ENCODE data around the gene MN1. TPM values are rescaled to one million over a fixed set of nuclear protein-coding genes. Genes with fewer than 3 reads are reported as not detected.

MN1 gene
- total and polyA plus RNA-seq, 2 of the 8 experiments (the other 6 are each of a cell fraction or from before 2014, with no cell fraction given), result 3.1 to 4.9 TPM

DNA sequence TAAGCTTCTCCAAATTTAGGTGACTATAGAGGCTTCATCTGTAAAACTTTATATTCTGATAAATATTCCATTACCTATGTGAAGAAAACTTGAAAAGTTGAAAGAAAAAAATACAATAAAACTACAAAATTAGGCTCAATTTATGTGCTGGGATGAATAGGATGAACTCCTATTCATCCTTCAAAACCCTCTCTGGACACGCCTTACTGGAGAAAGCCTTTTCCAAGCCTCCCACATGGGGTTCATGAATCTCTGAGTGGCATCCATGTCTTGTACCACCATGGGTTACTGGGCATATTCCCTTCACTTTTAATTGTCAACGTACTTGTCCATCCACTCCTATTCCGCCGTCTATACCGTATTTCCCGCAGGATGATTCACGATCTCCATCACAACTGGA lies 55.7 kb downstream of the MN1 start:
- Histone ChIP-seq H3K4me1 (replicated peaks in 1 of 4; ENCODE audit: control insufficient read depth in 3 of 4, insufficient read depth in 4 of 4, low read length in 3 of 4) (peaks cover 17 to 37% (median 25%) of the 10 kb centered on the region in 4 experiments), H3K4me2 (ENCODE audit: insufficient read depth in 1 of 2, low read depth in 2 of 2, low read length in 2 of 2) (no peak overlapping the region), H3K23ac (ENCODE audit: insufficient read length) (no peak overlapping the region), H2AK5ac (ENCODE audit: low read depth, low read length) (no peak overlapping the region), H3K4me3 (ENCODE audit: extremely low read depth in 1 of 4, insufficient read depth in 2 of 4, low read depth in 3 of 4, low read length in 4 of 4) (no peak overlapping the region), H2AFZ (ENCODE audit: low read length) (no peak overlapping the region), H4K5ac (ENCODE audit: insufficient read length, low read depth, low read length) (no peak overlapping the region), H3K9me3 (ENCODE audit: insufficient read depth in 2 of 2, low read depth in 1 of 2, low read length in 1 of 2) (peaks cover 0 to 1% of the 10 kb centered on the region in 2 experiments; a peak in 2 of 4 replicates), H3K14ac (ENCODE audit: insufficient read length) (no peak overlapping the region), H3K4ac (replicated peaks; ENCODE audit: insufficient read length, low read depth, low read length) (no peak overlapping the region), H4K20me1 (replicated peaks in 1 of 2; ENCODE audit: control insufficient read depth in 1 of 2, insufficient read depth in 2 of 2, low read length in 2 of 2) (no peaks in the 10 kb centered on the region), H2BK20ac (ENCODE audit: low read length) (peak overlapping the region; percentile 40; the same call in 1 of the 2 replicates), H3K18ac (ENCODE audit: extremely low read depth, low read length) (no peak overlapping the region), H3K79me1 (ENCODE audit: low read depth, low read length) (no peaks in the 10 kb centered on the region), H3K9ac (replicated peaks in 1 of 4; ENCODE audit: extremely low read depth in 1 of 4, low read depth in 3 of 4, low read length in 3 of 4) (no peak overlapping the region), H2BK5ac (ENCODE audit: low read depth, low read length) (peak overlapping the region; percentile 10; the same call in 1 of the 2 replicates), H3K27me3 (replicated peaks in 1 of 4; ENCODE audit: control insufficient read depth in 3 of 4, extremely low read depth in 1 of 4, insufficient read depth in 3 of 4, low read length in 3 of 4) (peaks cover 0 to 3% (median 0%) of the 10 kb centered on the region in 4 experiments; a peak in 1 of 7 replicates), H3K56ac (replicated peaks; ENCODE audit: insufficient read length, low read depth, low read length) (no peak overlapping the region), H4K91ac (replicated peaks; ENCODE audit: insufficient read length, low read length) (no peak overlapping the region), H3K23me2 (ENCODE audit: low read depth, low read length) (peaks cover 2% of the 10 kb centered on the region; the same call in 1 of the 2 replicates), H2BK12ac (ENCODE audit: low read depth, low read length) (peak overlapping the region; percentile 20; the same call in 1 of the 2 replicates), H2BK120ac (replicated peaks; ENCODE audit: low read depth, low read length) (no peak overlapping the region), H4K8ac (ENCODE audit: extremely low read depth, insufficient read depth, low read length) (no peak overlapping the region), H2BK15ac (ENCODE audit: low read length) (no peak overlapping the region; the same call in 1 of the 2 replicates), H3K79me2 (ENCODE audit: control insufficient read depth in 1 of 2, insufficient read depth in 2 of 2, low read length in 2 of 2) (peaks cover 13 to 21% of the 10 kb centered on the region in 2 experiments), H3K36me3 (ENCODE audit: control insufficient read depth in 2 of 4, insufficient read depth in 4 of 4, low read length in 3 of 4) (peaks cover 0 to 3% (median 3%) of the 10 kb centered on the region in 4 experiments; a peak in 4 of 8 replicates), H3K27ac (ENCODE audit: low read depth, low read length) (no peak overlapping the region)
- TF ChIP-seq RXRA (IDR thresholded peaks at IDR 0.05; ENCODE audit: insufficient read depth, low read depth, low read length) (no peak), POLR2AphosphoS5 (IDR thresholded peaks at IDR 0.05; ENCODE audit: low read depth, low read length) (no peak), CEBPB (IDR thresholded peaks at IDR 0.05; ENCODE audit: low read depth, low read length) (no peak)
- CTCF ChIA-PET (ENCODE audit: partially characterized antibody), result interaction anchor here (1.1 kb wide), 1 partner anchor 51 kb away, joined by 3 read pairs; no protein-coding TSS in a partner anchor
- POLR2A ChIA-PET (ENCODE audit: partially characterized antibody), result interaction anchor here (0.6 to 2.0 kb wide), 2 partner anchors 27 to 33 kb away, joined by 4 read pairs; no protein-coding TSS in a partner anchor
- DNase-seq (ENCODE audit: low read depth in 1 of 2, low spot score in 2 of 2) (no peak), FAIRE-seq (no peak)
- 93% methylated on average over 7 of the region's 7 CpGs; no CpG with 5 or more reads in 1 of the 2 experiments for WGBS, 2 experiments (ENCODE audit: extremely low coverage in 1 of 2, insufficient coverage in 1 of 2, insufficient read length in 1 of 2, insufficient replicate concordance in 2 of 2, low coverage in 1 of 2, low lambda C conversion rate in 2 of 2, missing lambda C conversion rate in 1 of 2)
